ENCODE measurements around the gene NDUFAB1. TPM values are rescaled to one million over a fixed set of nuclear protein-coding genes. Genes with fewer than 3 reads are reported as not detected.

NDUFAB1 gene
- total and polyA plus RNA-seq, 4 donors = 46.1 to 180 (median 91.2) TPM

GRCh38 chr16:23578101-23578830 lies 17.9 kb downstream of the NDUFAB1 start:
- intact Hi-C loops (cut with DNase I) = no loop called here
- Histone ChIP-seq H3K36me3 (ENCODE audit: control insufficient read depth in 1 of 2, insufficient read depth in 2 of 2, low read length in 1 of 2) (peaks cover 0 to 11% of the 10 kb centered on the region in 2 donors), H3K9me3 (ENCODE audit: control insufficient read depth, low read length) (no peaks in the 10 kb centered on the region), H3K4me3 (ENCODE audit: low read length in 2 of 2) (no peak overlapping the region), H3K4me1 (ENCODE audit: control insufficient read depth in 1 of 2, insufficient read depth in 2 of 2, low read length in 2 of 2) (no peaks in the 10 kb centered on the region), H3K27ac (ENCODE audit: low read depth in 1 of 2, low read length in 2 of 2) (no peak overlapping the region), H3K27me3 (ENCODE audit: control insufficient read depth in 1 of 2, insufficient read depth in 2 of 2, low read length in 1 of 2) (no peaks in the 10 kb centered on the region)
- DNase-seq (no peak), ATAC-seq (ENCODE audit: low FRiP score) (no peak)
- WGBS, 2 donors = 55 to 56% methylated on average over 5 of the region's 5 CpGs

GRCh38 chr16:23577493-23577892 lies 18.6 kb downstream of the NDUFAB1 start:
- Histone ChIP-seq H3K27ac (ENCODE audit: low read depth in 1 of 2, low read length in 2 of 2) (no peak overlapping the region), H3K9me3 (ENCODE audit: control insufficient read depth, low read length) (no peaks in the 10 kb centered on the region), H3K4me3 (ENCODE audit: low read length in 2 of 2) (no peak overlapping the region), H3K36me3 (ENCODE audit: control insufficient read depth in 1 of 2, insufficient read depth in 2 of 2, low read length in 1 of 2) (peaks cover 0 to 11% of the 10 kb centered on the region in 2 donors), H3K4me1 (ENCODE audit: control insufficient read depth in 1 of 2, insufficient read depth in 2 of 2, low read length in 2 of 2) (no peaks in the 10 kb centered on the region), H3K27me3 (ENCODE audit: control insufficient read depth in 1 of 2, insufficient read depth in 2 of 2, low read length in 1 of 2) (no peaks in the 10 kb centered on the region)
- ATAC-seq (ENCODE audit: low FRiP score) (no peak), DNase-seq (no peak)
- intact Hi-C loops (cut with DNase I) = no loop called here
- 83 to 88% methylated on average over 2 of the region's 2 CpGs for WGBS, 2 donors

GRCh38 chr16:23575834-23576233 lies 20.3 kb downstream of the NDUFAB1 start:
- ATAC-seq (ENCODE audit: low FRiP score) (no peak), DNase-seq (no peak)
- no peak overlapping the region for H3K4me3 ChIP-seq (ENCODE audit: low read length in 2 of 2)
- peaks cover 0 to 15% of the 10 kb centered on the region in 2 donors for H3K36me3 ChIP-seq (ENCODE audit: control insufficient read depth in 1 of 2, insufficient read depth in 2 of 2, low read length in 1 of 2)
- no peaks in the 10 kb centered on the region for H3K9me3 ChIP-seq (ENCODE audit: control insufficient read depth, low read length)
- no peaks in the 10 kb centered on the region for H3K4me1 ChIP-seq (ENCODE audit: control insufficient read depth in 1 of 2, insufficient read depth in 2 of 2, low read length in 2 of 2)
- no peak overlapping the region for H3K27ac ChIP-seq (ENCODE audit: low read depth in 1 of 2, low read length in 2 of 2)
- H3K27me3 ChIP-seq (ENCODE audit: control insufficient read depth in 1 of 2, insufficient read depth in 2 of 2, low read length in 1 of 2) = no peaks in the 10 kb centered on the region
- intact Hi-C loops (cut with DNase I) = no loop called here
- 75 to 78% methylated on average over 3 of the region's 3 CpGs for WGBS, 2 donors

GRCh38 chr16:23573817-23574216 lies 22.3 kb downstream of the NDUFAB1 start:
- Histone ChIP-seq H3K4me3 (ENCODE audit: low read length in 2 of 2) (no peak overlapping the region), H3K27me3 (ENCODE audit: control insufficient read depth in 1 of 2, insufficient read depth in 2 of 2, low read length in 1 of 2) (no peaks in the 10 kb centered on the region), H3K4me1 (ENCODE audit: control insufficient read depth in 1 of 2, insufficient read depth in 2 of 2, low read length in 2 of 2) (no peaks in the 10 kb centered on the region), H3K27ac (ENCODE audit: low read depth in 1 of 2, low read length in 2 of 2) (no peak overlapping the region), H3K36me3 (ENCODE audit: control insufficient read depth in 1 of 2, insufficient read depth in 2 of 2, low read length in 1 of 2) (peaks cover 0 to 15% of the 10 kb centered on the region in 2 donors), H3K9me3 (ENCODE audit: control insufficient read depth, low read length) (no peaks in the 10 kb centered on the region)
- WGBS, 2 donors = 83 to 87% methylated on average over 5 of the region's 5 CpGs
- DNase-seq (no peak), ATAC-seq (ENCODE audit: low FRiP score) (no peak)
- intact Hi-C loops (cut with DNase I) = no loop called here

- Histone ChIP-seq H3K4me1 (ENCODE audit: control insufficient read depth in 1 of 2, insufficient read depth in 2 of 2, low read length in 2 of 2) (no peaks in the 10 kb centered on the region), H3K27me3 (ENCODE audit: control insufficient read depth in 1 of 2, insufficient read depth in 2 of 2, low read length in 1 of 2) (no peaks in the 10 kb centered on the region), H3K27ac (ENCODE audit: low read depth in 1 of 2, low read length in 2 of 2) (no peak overlapping the region), H3K9me3 (ENCODE audit: control insufficient read depth, low read length) (no peaks in the 10 kb centered on the region), H3K4me3 (ENCODE audit: low read length in 2 of 2) (no peak overlapping the region), H3K36me3 (ENCODE audit: control insufficient read depth in 1 of 2, insufficient read depth in 2 of 2, low read length in 1 of 2) (peaks cover 2 to 15% of the 10 kb centered on the region in 2 donors)
- WGBS, 2 donors = 90 to 91% methylated on average over 9 of the region's 9 CpGs
- DNase-seq (no peak), ATAC-seq (ENCODE audit: low FRiP score) (no peak)
- intact Hi-C loops (cut with DNase I) = no loop called here
These were observed 23.7 kb downstream of the NDUFAB1 start for GRCh38 chr16:23572394-23572793.

- ATAC-seq (ENCODE audit: low FRiP score) (no peak), DNase-seq (no peak)
- Histone ChIP-seq H3K4me1 (ENCODE audit: control insufficient read depth in 1 of 2, insufficient read depth in 2 of 2, low read length in 2 of 2) (no peaks in the 10 kb centered on the region), H3K4me3 (ENCODE audit: low read length in 2 of 2) (no peak overlapping the region), H3K9me3 (ENCODE audit: control insufficient read depth, low read length) (no peaks in the 10 kb centered on the region), H3K27ac (ENCODE audit: low read depth in 1 of 2, low read length in 2 of 2) (no peak overlapping the region), H3K27me3 (ENCODE audit: control insufficient read depth in 1 of 2, insufficient read depth in 2 of 2, low read length in 1 of 2) (no peaks in the 10 kb centered on the region), H3K36me3 (ENCODE audit: control insufficient read depth in 1 of 2, insufficient read depth in 2 of 2, low read length in 1 of 2) (peaks cover 3 to 15% of the 10 kb centered on the region in 2 donors)
- WGBS, 2 donors = 89 to 91% methylated on average over 5 of the region's 5 CpGs
- intact Hi-C loops (cut with DNase I) = no loop called here
These were observed 24.2 kb downstream of the NDUFAB1 start for GRCh38 chr16:23571895-23572294.

GRCh38 chr16:23570992-23571632 lies 25.0 kb downstream of the NDUFAB1 start:
- 87 to 88% methylated on average over 8 of the region's 8 CpGs for WGBS, 2 donors
- H3K9me3 ChIP-seq (ENCODE audit: control insufficient read depth, low read length) = no peaks in the 10 kb centered on the region
- H3K36me3 ChIP-seq (ENCODE audit: control insufficient read depth in 1 of 2, insufficient read depth in 2 of 2, low read length in 1 of 2) = peaks cover 3 to 15% of the 10 kb centered on the region in 2 donors
- ATAC-seq (ENCODE audit: low FRiP score) = no peak
- no peak overlapping the region for H3K4me3 ChIP-seq (ENCODE audit: low read length in 2 of 2)
- intact Hi-C loops (cut with DNase I) = no loop called here
- H3K27me3 ChIP-seq (ENCODE audit: control insufficient read depth in 1 of 2, insufficient read depth in 2 of 2, low read length in 1 of 2) = no peaks in the 10 kb centered on the region
- no peak overlapping the region for H3K27ac ChIP-seq (ENCODE audit: low read depth in 1 of 2, low read length in 2 of 2)
- peak in 1 of 2 donors; percentile 65 for DNase-seq
- no peaks in the 10 kb centered on the region for H3K4me1 ChIP-seq (ENCODE audit: control insufficient read depth in 1 of 2, insufficient read depth in 2 of 2, low read length in 2 of 2)

GRCh38 chr16:23567602-23568001 lies 28.5 kb downstream of the NDUFAB1 start:
- intact Hi-C loops (cut with DNase I) = no loop called here
- Histone ChIP-seq H3K36me3 (ENCODE audit: control insufficient read depth in 1 of 2, insufficient read depth in 2 of 2, low read length in 1 of 2) (peaks cover 11 to 24% of the 10 kb centered on the region in 2 donors), H3K4me1 (ENCODE audit: control insufficient read depth in 1 of 2, insufficient read depth in 2 of 2, low read length in 2 of 2) (no peaks in the 10 kb centered on the region), H3K9me3 (ENCODE audit: control insufficient read depth, low read length) (no peaks in the 10 kb centered on the region), H3K27me3 (ENCODE audit: control insufficient read depth in 1 of 2, insufficient read depth in 2 of 2, low read length in 1 of 2) (no peaks in the 10 kb centered on the region), H3K4me3 (ENCODE audit: low read length in 2 of 2) (no peak overlapping the region), H3K27ac (ENCODE audit: low read depth in 1 of 2, low read length in 2 of 2) (no peak overlapping the region)
- DNase-seq (no peak), ATAC-seq (ENCODE audit: low FRiP score) (no peak)
- WGBS, 2 donors = 92 to 97% methylated on average over 3 of the region's 3 CpGs

GRCh38 chr16:23566724-23567123 lies 29.4 kb downstream of the NDUFAB1 start:
- no peak overlapping the region for H3K27ac ChIP-seq (ENCODE audit: low read depth in 1 of 2, low read length in 2 of 2)
- intact Hi-C loops (cut with DNase I) = no loop called here
- no peaks in the 10 kb centered on the region for H3K27me3 ChIP-seq (ENCODE audit: control insufficient read depth in 1 of 2, insufficient read depth in 2 of 2, low read length in 1 of 2)
- DNase-seq (no peak), ATAC-seq (ENCODE audit: low FRiP score) (no peak)
- H3K4me3 ChIP-seq (ENCODE audit: low read length in 2 of 2) = no peak overlapping the region
- H3K36me3 ChIP-seq (ENCODE audit: control insufficient read depth in 1 of 2, insufficient read depth in 2 of 2, low read length in 1 of 2) = peaks cover 11 to 21% of the 10 kb centered on the region in 2 donors
- H3K4me1 ChIP-seq (ENCODE audit: control insufficient read depth in 1 of 2, insufficient read depth in 2 of 2, low read length in 2 of 2) = no peaks in the 10 kb centered on the region
- no peaks in the 10 kb centered on the region for H3K9me3 ChIP-seq (ENCODE audit: control insufficient read depth, low read length)
- WGBS, 2 donors = 88 to 91% methylated on average over 8 of the region's 8 CpGs

Measured in aorta (tissue), 5 donors.